Loucy (cell line): ENCODE results near the gene MAP1LC3A.

Experiments used
- H2AFZ ChIP-seq: fragments of 200-600 bp; sonication (generic); 2 replicates; pipeline ENCODE4 v1.6.0; 2016; ENCODE audit warnings: antibody characterized with exemption, mild to moderate bottlenecking, low read length, moderate library complexity
- H3F3A ChIP-seq: fragments of 200-600 bp; 2 replicates; pipeline ENCODE4 v1.6.0; 2016; ENCODE audit warnings: antibody characterized with exemption, low read depth, mild to moderate bottlenecking
- H3K27me3 ChIP-seq: fragments of 200-600 bp; sonication (generic); 2 replicates; pipeline ENCODE4 v1.6.1; 2014; ENCODE audit warnings: low read length, mild to moderate bottlenecking; ENCODE audit not compliant: insufficient read depth, poor library complexity, severe bottlenecking
- H3K36me3 ChIP-seq: fragments of 200-600 bp; sonication (generic); 2 replicates; pipeline ENCODE4 v1.6.1; 2016; ENCODE audit warnings: low read length; ENCODE audit not compliant: insufficient read depth
- H3K4me1 ChIP-seq: fragments of 200-600 bp; sonication (generic); 2 replicates; pipeline ENCODE4 v1.5.1; 2014; ENCODE audit warnings: low read length, mild to moderate bottlenecking; ENCODE audit not compliant: insufficient read depth, poor library complexity, severe bottlenecking
- H3K4me2 ChIP-seq: fragments of 200-600 bp; sonication (generic); 2 replicates; pipeline ENCODE4 v1.6.0; 2014; ENCODE audit warnings: antibody characterized with exemption, low read length, low read depth, mild to moderate bottlenecking; ENCODE audit not compliant: poor library complexity, severe bottlenecking
- H3K4me3 ChIP-seq: fragments of 200-600 bp; sonication (generic); 2 replicates; pipeline ENCODE4 v1.5.1; 2014; ENCODE audit warnings: low read length, mild to moderate bottlenecking, mixed read lengths; ENCODE audit not compliant: poor library complexity, severe bottlenecking
- H3K79me2 ChIP-seq: fragments of 200-600 bp; sonication (generic); 2 replicates; pipeline ENCODE4 v1.6.1; 2014; ENCODE audit warnings: low read length; ENCODE audit not compliant: insufficient read depth
- H3K9ac ChIP-seq: fragments of 200-600 bp; sonication (generic); 2 replicates; pipeline ENCODE4 v1.6.0; 2014; ENCODE audit warnings: mild to moderate bottlenecking, low read depth, low read length, moderate library complexity; ENCODE audit not compliant: poor library complexity, severe bottlenecking
- H3K9me2 ChIP-seq: fragments of 200-600 bp; sonication (generic); replicated peaks from 2 replicates; pipeline ENCODE4 v1.6.1; 2016; ENCODE audit warnings: low read depth, low read length, mixed read lengths
- H3K9me3 ChIP-seq: fragments of 200-600 bp; sonication (generic); 2 replicates; pipeline ENCODE4 v1.6.1; 2014; ENCODE audit warnings: mild to moderate bottlenecking, antibody characterized with exemption, low read length, low read depth; ENCODE audit not compliant: insufficient read depth
- H4K20me1 ChIP-seq: fragments of 200-600 bp; sonication (generic); 2 replicates; pipeline ENCODE4 v1.6.0; 2014; ENCODE audit warnings: antibody characterized with exemption, low read length, mild to moderate bottlenecking; ENCODE audit not compliant: insufficient read depth, poor library complexity, severe bottlenecking
- CTCF ChIP-seq: fragments of 200-600 bp; sonication (generic); conservative IDR thresholded peaks from 2 replicates; pipeline ENCODE4 v1.5.1; 2014; ENCODE audit warnings: mild to moderate bottlenecking, antibody characterized with exemption, low read length
- EZH2phosphoT487 ChIP-seq: fragments of 200-600 bp; IDR thresholded peaks from 2 replicates; pipeline ENCODE4 v1.6.1; 2018; ENCODE audit warnings: antibody characterized with exemption, mild to moderate bottlenecking, moderate library complexity, borderline replicate concordance

The MAP1LC3A gene

GRCh38 chr20:34549929-34550305, 8.6 kb upstream of the MAP1LC3A start:
- Histone ChIP-seq H3K4me1 (no peaks in the 10 kb centered on the region), H2AFZ (no peak overlapping the region), H3K4me3 (no peak overlapping the region)

GRCh38 chr20:34552569-34552968, 5.9 kb upstream of the MAP1LC3A start:
- no peak overlapping the region for H2AFZ ChIP-seq
- H3K9me3 ChIP-seq = no peaks in the 10 kb centered on the region
- no peak overlapping the region for H3K9ac ChIP-seq
- H4K20me1 ChIP-seq = no peaks in the 10 kb centered on the region
- TF ChIP-seq CTCF (no peak), EZH2phosphoT487 (no peak)
- H3K36me3 ChIP-seq = no peaks in the 10 kb centered on the region
- H3K9me2 ChIP-seq = no peaks in the 10 kb centered on the region
- H3K79me2 ChIP-seq = no peaks in the 10 kb centered on the region
- H3K27me3 ChIP-seq = no peaks in the 10 kb centered on the region
- no peak overlapping the region for H3K4me3 ChIP-seq
- no peaks in the 10 kb centered on the region for H3F3A ChIP-seq
- no peaks in the 10 kb centered on the region for H3K4me1 ChIP-seq
- H3K4me2 ChIP-seq = no peak overlapping the region

More at GRCh38 chr20:34549929-34550305, 8.6 kb upstream of the MAP1LC3A start:
- Histone ChIP-seq H4K20me1 (no peaks in the 10 kb centered on the region), H3F3A (no peaks in the 10 kb centered on the region), H3K9me3 (no peaks in the 10 kb centered on the region), H3K79me2 (no peaks in the 10 kb centered on the region), H3K36me3 (no peaks in the 10 kb centered on the region), H3K4me2 (no peak overlapping the region), H3K9ac (no peak overlapping the region), H3K9me2 (no peaks in the 10 kb centered on the region), H3K27me3 (no peaks in the 10 kb centered on the region)
- TF ChIP-seq EZH2phosphoT487 (no peak), CTCF (no peak)

- H3K4me3 ChIP-seq = no peak overlapping the region
- no peaks in the 10 kb centered on the region for H3K36me3 ChIP-seq
- H3F3A ChIP-seq = no peaks in the 10 kb centered on the region
- H3K4me1 ChIP-seq = no peaks in the 10 kb centered on the region
- no peak overlapping the region for H3K4me2 ChIP-seq
- no peaks in the 10 kb centered on the region for H3K9me2 ChIP-seq
- H3K9ac ChIP-seq = no peak overlapping the region
- H3K9me3 ChIP-seq = no peaks in the 10 kb centered on the region
- TF ChIP-seq CTCF = no peak
- TF ChIP-seq EZH2phosphoT487 = no peak
- no peaks in the 10 kb centered on the region for H3K79me2 ChIP-seq
- H3K27me3 ChIP-seq = no peaks in the 10 kb centered on the region
- H4K20me1 ChIP-seq = no peaks in the 10 kb centered on the region
- no peak overlapping the region for H2AFZ ChIP-seq
Observed at GRCh38 chr20:34553366-34553867, 5.1 kb upstream of the MAP1LC3A start.
